Breast epithelium (tissue), 4 donors: ENCODE data around the gene SHC3. TPM values are rescaled to one million over a fixed set of nuclear protein-coding genes. Genes with fewer than 3 reads are reported as not detected.

Experiments
- DNase-seq, 2 donors: peaks; one replicate each; pipeline ENCODE4 v3.0.0-alpha.2; 2019; ENCODE audit warnings: low spot score in 2 of 2
- H3K27ac ChIP-seq, 2 donors: fragments of 200-600 bp; sonication (generic) in 1 of 2; one replicate each; pipeline ENCODE4 v1.5.1; 2016 to 2019; ENCODE audit warnings: mild to moderate bottlenecking in 1 of 2
- H3K27me3 ChIP-seq, 2 donors: fragments of 200-600 bp; sonication (generic) in 1 of 2; one replicate each; pipeline versions ENCODE4 v1.5.1 to v1.6.0; 2017 to 2019; ENCODE audit warnings: control low read depth in 1 of 2, mild to moderate bottlenecking in 1 of 2
- H3K36me3 ChIP-seq: fragments of 200-600 bp; one replicate; pipeline ENCODE4 v1.5.1; 2019
- H3K4me1 ChIP-seq, 2 donors: fragments of 200-600 bp; sonication (generic); one replicate each; pipeline ENCODE4 v1.5.1; 2016 to 2019; ENCODE audit warnings: control low read depth in 1 of 2
- H3K4me3 ChIP-seq, 3 donors: fragments of 200-600 bp; sonication (generic); 1 replicate in 2 of 3; 2 replicates in 1 of 3; pipeline ENCODE4 v1.5.1; 2016 to 2019; ENCODE audit warnings: mild to moderate bottlenecking in 3 of 3, moderate library complexity in 2 of 3
- H3K9me3 ChIP-seq, 2 donors: fragments of 200-600 bp; sonication (generic) in 1 of 2; one replicate each; pipeline ENCODE4 v1.5.1; 2016 to 2019; ENCODE audit warnings: control low read depth in 1 of 2
- CTCF ChIP-seq, 3 donors: fragments of 450-650 bp; IDR thresholded peaks; one replicate each; pipeline ENCODE4 v1.5.1; 2016 to 2017; ENCODE audit warnings: antibody characterized with exemption in 3 of 3, mild to moderate bottlenecking in 3 of 3, moderate library complexity in 3 of 3
- POLR2A ChIP-seq: fragments of 450-650 bp; IDR thresholded peaks from one replicate; pipeline ENCODE4 v1.6.1; 2016; ENCODE audit warnings: antibody characterized with exemption, mild to moderate bottlenecking, moderate library complexity
- POLR2AphosphoS5 ChIP-seq, 3 donors: sonication (generic); formaldehyde crosslinking; IDR thresholded peaks; one replicate each; pipeline ENCODE4 v1.6.1; 2017; ENCODE audit warnings: antibody characterized with exemption in 3 of 3
- intact Hi-C: fragments of 100-400 bp; cut with DNase I; formaldehyde crosslinking; loops from one replicate; pipeline ENCODE4 v1.15.1; 2023; ENCODE audit warnings: low total_unique reads
- total RNA-seq, 3 donors: library from RNA; depleted of rRNA; stranded (reverse); fragments of >200 nt; gene quantifications; one replicate each; pipeline ENCODE4 v1.1.0, GENCODE V29; 2016

SHC3 gene
- total RNA-seq, 3 donors from 2014 or later = 1.0 to 6.7 (median 2.3) TPM

GRCh38 chr9:89093201-89093975, 85.2 kb downstream of the SHC3 start:
- DNase-seq = no peak
- no peak for TF ChIP-seq POLR2A
- no peak for TF ChIP-seq CTCF (IDR thresholded peaks at IDR 0.05)
- TF ChIP-seq POLR2AphosphoS5 (IDR thresholded peaks at IDR 0.05) = no peak
- intact Hi-C loops = no loop called here

GRCh38 chr9:89089176-89089575, 89.4 kb downstream of the SHC3 start:
- no peaks in the 10 kb centered on the region for H3K27me3 ChIP-seq
- no peaks in the 10 kb centered on the region for H3K4me1 ChIP-seq
- no peaks in the 10 kb centered on the region for H3K36me3 ChIP-seq
- DNase-seq = no peak
- no peaks in the 10 kb centered on the region for H3K9me3 ChIP-seq
- no peak overlapping the region for H3K4me3 ChIP-seq
- TF ChIP-seq CTCF (IDR thresholded peaks at IDR 0.05) = no peak
- TF ChIP-seq POLR2AphosphoS5 (IDR thresholded peaks at IDR 0.05) = no peak
- no peak for TF ChIP-seq POLR2A
- H3K27ac ChIP-seq = no peak overlapping the region
- intact Hi-C loops = no loop called here

More at GRCh38 chr9:89093201-89093975, 85.2 kb downstream of the SHC3 start:
- H3K4me1 ChIP-seq = no peaks in the 10 kb centered on the region
- H3K27ac ChIP-seq = no peak overlapping the region
- H3K9me3 ChIP-seq = no peaks in the 10 kb centered on the region
- H3K4me3 ChIP-seq = no peak overlapping the region
- H3K36me3 ChIP-seq = no peaks in the 10 kb centered on the region
- H3K27me3 ChIP-seq = no peaks in the 10 kb centered on the region

GRCh38 chr9:89083626-89084025, 95.0 kb downstream of the SHC3 start:
- Histone ChIP-seq H3K36me3 (no peaks in the 10 kb centered on the region), H3K4me1 (no peaks in the 10 kb centered on the region), H3K27me3 (no peaks in the 10 kb centered on the region), H3K27ac (no peak overlapping the region), H3K4me3 (no peak overlapping the region), H3K9me3 (no peaks in the 10 kb centered on the region)
- DNase-seq = no peak
- intact Hi-C loops = loop anchor here (5.0 kb wide), 1 partner anchor 876 kb away; no protein-coding TSS in a partner anchor
- TF ChIP-seq POLR2A (no peak), POLR2AphosphoS5 (IDR thresholded peaks at IDR 0.05) (no peak), CTCF (IDR thresholded peaks at IDR 0.05) (no peak)

GRCh38 chr9:89080193-89080592, 98.4 kb downstream of the SHC3 start:
- Histone ChIP-seq H3K27me3 (no peaks in the 10 kb centered on the region), H3K27ac (no peak overlapping the region), H3K36me3 (no peaks in the 10 kb centered on the region), H3K4me3 (no peak overlapping the region), H3K4me1 (no peaks in the 10 kb centered on the region), H3K9me3 (no peaks in the 10 kb centered on the region)
- intact Hi-C loops = loop anchor here (5.0 kb wide), 1 partner anchor 873 kb away; no protein-coding TSS in a partner anchor
- peak in 1 of 2 donors; percentile 19 for DNase-seq
- TF ChIP-seq POLR2A (no peak), POLR2AphosphoS5 (IDR thresholded peaks at IDR 0.05) (peak; percentile 58 to 79 (median 68))

- no peaks in the 10 kb centered on the region for H3K36me3 ChIP-seq
- intact Hi-C loops = no loop called here
- no peak overlapping the region for H3K4me3 ChIP-seq
- H3K4me1 ChIP-seq = no peaks in the 10 kb centered on the region
- no peak for TF ChIP-seq POLR2AphosphoS5 (IDR thresholded peaks at IDR 0.05)
- TF ChIP-seq CTCF (IDR thresholded peaks at IDR 0.05) = no peak
- no peak for TF ChIP-seq POLR2A
- no peaks in the 10 kb centered on the region for H3K27me3 ChIP-seq
- no peak for DNase-seq
- peak overlapping the region in 1 of 2 donors; percentile 44 for H3K27ac ChIP-seq
- H3K9me3 ChIP-seq = no peaks in the 10 kb centered on the region
Measured at GRCh38 chr9:89079391-89079790, 99.2 kb downstream of the SHC3 start.
